Measurements from ENCODE around the gene ABHD12.

DNA sequence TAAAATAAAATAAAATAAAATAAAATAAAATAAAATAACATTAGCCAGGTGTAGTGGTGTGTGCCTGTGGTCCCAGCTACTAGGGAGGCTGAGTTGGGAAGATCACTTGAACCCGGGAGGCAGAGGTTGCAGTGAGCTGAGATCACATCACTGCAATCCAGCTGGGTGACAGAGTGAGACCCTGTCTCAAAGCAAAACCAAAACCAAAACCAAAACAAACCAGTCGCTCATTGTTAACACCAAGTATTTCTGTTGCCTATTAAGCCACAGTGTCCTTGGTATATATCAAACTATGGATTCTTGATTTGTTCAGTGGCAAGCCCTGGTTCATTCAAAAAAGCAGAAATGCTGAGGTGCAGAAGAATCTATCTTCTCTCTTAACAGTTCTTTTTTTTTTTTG lies 77.0 kb downstream of the ABHD12 start:
- TF ChIP-seq, protein P1, sequence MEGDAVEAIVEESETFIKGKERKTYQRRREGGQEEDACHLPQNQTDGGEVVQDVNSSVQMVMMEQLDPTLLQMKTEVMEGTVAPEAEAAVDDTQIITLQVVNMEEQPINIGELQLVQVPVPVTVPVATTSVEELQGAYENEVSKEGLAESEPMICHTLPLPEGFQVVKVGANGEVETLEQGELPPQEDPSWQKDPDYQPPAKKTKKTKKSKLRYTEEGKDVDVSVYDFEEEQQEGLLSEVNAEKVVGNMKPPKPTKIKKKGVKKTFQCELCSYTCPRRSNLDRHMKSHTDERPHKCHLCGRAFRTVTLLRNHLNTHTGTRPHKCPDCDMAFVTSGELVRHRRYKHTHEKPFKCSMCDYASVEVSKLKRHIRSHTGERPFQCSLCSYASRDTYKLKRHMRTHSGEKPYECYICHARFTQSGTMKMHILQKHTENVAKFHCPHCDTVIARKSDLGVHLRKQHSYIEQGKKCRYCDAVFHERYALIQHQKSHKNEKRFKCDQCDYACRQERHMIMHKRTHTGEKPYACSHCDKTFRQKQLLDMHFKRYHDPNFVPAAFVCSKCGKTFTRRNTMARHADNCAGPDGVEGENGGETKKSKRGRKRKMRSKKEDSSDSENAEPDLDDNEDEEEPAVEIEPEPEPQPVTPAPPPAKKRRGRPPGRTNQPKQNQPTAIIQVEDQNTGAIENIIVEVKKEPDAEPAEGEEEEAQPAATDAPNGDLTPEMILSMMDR (IDR thresholded peaks at IDR 0.05 in 2 of 3, conservative IDR thresholded peaks at IDR 0.05 in 1 of 3; ENCODE audit: control insufficient read depth in 2 of 3, extremely low read depth in 1 of 3, insufficient read depth in 1 of 3, low read depth in 3 of 3, low read length in 3 of 3): no peak
- TF ChIP-seq POLR2AphosphoS5 (IDR thresholded peaks at IDR 0.05; ENCODE audit: low read length) (no peak), HDGF (IDR thresholded peaks at IDR 0.05) (no peak), ZZZ3 (IDR thresholded peaks at IDR 0.05; ENCODE audit: control insufficient read depth, insufficient read length, low read depth) (no peak)
